Fibroblast of skin of scalp (primary cell): Measurements from ENCODE around the gene HNRNPK. TPM values are rescaled to one million over a fixed set of nuclear protein-coding genes. Genes with fewer than 3 reads are reported as not detected.

Experiments
- DNase-seq: peaks from one replicate; pipeline ENCODE4 v3.0.0-alpha.2; 2013
- polyA plus RNA-seq, 2 experiments: library from polyadenylated mRNA; unstranded; fragments of 120-200 nt; gene quantifications; one replicate each; pipeline ENCODE4 v1.2.1, GENCODE V29; 2013; ENCODE audit not compliant: insufficient read length in 2 of 2

Gene HNRNPK
- 556 TPM for polyA plus RNA-seq (2013, experiment 1 of 2; ENCODE audit: insufficient read length)
- polyA plus RNA-seq (2013, experiment 2 of 2; ENCODE audit: insufficient read length): 536 TPM

DNA sequence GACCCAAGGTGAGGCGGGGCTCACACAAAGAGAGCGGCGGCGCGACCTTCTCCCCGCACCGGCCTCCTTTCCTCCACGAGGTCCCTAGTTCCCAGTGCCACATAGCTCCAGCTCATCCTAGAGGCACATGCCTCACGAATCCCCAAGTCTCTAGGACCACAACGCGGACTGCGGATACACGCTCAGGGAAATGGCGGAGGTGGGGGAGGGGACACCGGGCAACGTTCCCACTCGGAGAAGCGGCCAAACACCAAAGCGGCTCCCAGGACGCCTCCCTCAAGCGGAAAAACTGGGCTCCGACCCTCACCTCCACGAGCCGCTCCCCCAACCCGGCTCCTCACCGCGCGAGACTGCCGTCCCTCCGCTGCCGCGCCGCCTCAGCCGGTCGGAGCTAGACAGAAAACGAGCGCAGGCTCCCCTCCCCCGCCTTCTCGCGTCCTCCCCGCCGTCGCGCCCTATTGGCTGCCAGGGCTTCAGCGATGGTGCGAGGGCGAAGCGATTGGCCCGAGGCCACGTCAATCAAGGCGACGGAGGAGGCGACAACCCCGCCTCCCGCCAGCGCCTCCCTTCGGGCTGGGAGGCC is at the start of gene HNRNPK:
TSS of gene HNRNPK (minus strand) at position 404 of the 583 bp plus-strand sequence. CDS start 1,963 bp downstream, outside the sequence.
- peak; percentile 99 for DNase-seq

GRCh38 chr9:84027201-84027600 is 47.2 kb upstream of the HNRNPK start:
- no peak for DNase-seq

GRCh38 chr9:84024041-84024575 is 44.1 kb upstream of the HNRNPK start:
- DNase-seq: no peak

GRCh38 chr9:84007662-84008061 is 27.6 kb upstream of the HNRNPK start:
- DNase-seq: no peak

- no peak for DNase-seq
Measured at GRCh38 chr9:84003246-84003645, 23.2 kb upstream of the HNRNPK start.

- no peak for DNase-seq
Measured at GRCh38 chr9:84002344-84002743, 22.3 kb upstream of the HNRNPK start.

DNA sequence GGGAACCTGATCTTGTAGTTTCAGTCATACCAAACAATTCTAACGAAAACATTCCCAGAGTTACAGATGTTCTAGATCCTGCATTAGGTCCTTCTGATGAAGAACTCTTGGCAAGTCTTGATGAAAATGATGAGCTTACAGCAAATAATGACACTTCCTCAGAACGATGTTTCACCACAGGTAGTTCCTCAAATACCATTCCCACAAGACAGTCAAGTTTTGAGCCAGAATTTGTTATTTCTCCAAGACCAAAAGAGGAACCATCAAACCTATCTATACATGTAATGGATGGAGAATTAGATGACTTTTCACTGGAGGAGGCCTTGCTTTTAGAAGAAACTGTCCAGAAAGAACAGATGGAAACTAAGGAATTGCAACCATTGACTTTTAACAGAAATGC is 21.6 kb upstream of the HNRNPK start:
- no peak for DNase-seq

DNA sequence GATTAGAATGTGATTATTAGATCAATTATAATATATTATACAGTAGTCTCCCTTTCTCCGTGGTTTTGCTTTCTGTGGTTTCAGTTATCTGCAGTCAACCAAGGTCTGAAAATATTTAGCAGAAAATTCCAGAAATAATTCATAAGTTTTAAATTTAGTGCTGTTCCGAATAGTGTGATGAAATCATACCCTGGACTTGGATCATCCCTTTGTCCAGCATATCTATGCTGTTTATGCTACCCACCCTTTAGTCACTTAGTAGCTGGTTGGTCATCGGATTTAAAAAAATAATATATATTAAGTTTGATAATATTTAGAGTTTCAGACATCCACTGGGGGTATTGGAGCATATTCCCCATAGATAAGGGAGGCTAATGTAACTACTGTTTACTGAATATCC is 20.2 kb upstream of the HNRNPK start:
- peak; percentile 87 for DNase-seq

GRCh38 chr9:83999141-83999918 is 19.3 kb upstream of the HNRNPK start:
- no peak for DNase-seq

- no peak for DNase-seq
Measured at GRCh38 chr9:83996126-83996525, 16.1 kb upstream of the HNRNPK start.

DNA sequence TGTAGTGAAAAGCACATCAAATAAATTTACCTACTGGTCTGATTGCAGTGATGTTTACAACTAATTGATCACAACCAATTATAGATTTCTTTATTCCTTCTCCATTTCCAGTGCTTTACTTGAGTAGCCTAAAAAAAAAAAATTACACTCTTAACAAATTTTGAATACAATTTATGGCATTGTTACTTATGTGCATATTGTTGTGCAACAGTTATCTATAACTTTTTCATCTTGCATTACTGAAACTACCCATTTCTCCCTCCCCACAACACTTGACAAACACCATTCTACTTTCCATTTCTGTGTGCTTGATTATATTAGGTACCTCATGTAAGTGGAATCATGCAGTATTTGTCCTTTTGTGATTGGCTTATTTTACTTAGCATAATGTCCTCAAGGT is 12.9 kb upstream of the HNRNPK start:
- DNase-seq: no peak

GRCh38 chr9:83992407-83992806 is 12.4 kb upstream of the HNRNPK start:
- DNase-seq: no peak

GRCh38 chr9:83991355-83991754 is 11.3 kb upstream of the HNRNPK start:
- no peak for DNase-seq

DNA sequence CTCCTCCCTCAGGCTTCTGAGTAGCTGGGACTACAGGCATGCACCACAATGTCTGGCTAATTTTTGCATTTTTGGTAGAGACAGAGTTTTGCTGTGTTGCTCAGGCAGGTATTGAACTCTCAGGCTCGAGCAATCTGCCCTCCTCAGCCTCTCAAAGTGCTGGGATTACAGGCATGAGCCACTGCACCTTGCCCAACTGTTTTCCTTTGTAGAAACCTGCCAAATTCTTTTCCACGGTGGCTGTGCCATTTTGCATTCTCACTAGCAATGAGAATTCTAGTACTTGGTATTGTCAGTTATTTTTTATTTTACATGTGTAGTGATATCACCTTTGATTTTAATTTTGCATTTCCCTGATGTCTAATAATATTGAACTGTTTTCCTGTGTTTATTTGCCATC is 8.4 kb upstream of the HNRNPK start:
- DNase-seq: no peak

DNA sequence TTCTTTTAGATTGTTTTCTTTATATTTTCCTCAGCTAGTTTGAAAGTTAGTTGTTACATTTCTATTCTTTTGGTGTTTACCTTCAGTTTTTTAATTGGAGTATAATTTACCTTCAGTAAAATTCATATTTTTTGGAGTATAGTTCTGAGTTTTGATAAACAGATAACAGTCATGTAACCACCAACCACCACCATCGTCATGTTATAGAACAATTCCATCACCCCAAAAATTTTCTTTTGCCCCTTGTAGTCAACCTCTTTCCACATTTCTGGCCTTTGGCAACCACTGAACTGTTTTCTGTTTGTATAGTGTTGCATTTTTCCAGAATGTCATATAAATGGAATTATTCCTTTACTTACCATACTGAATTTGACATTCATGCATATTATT is 7.4 kb upstream of the HNRNPK start:
- no peak for DNase-seq

- DNase-seq: peak; percentile 22
Measured at GRCh38 chr9:83986765-83987401, 6.9 kb upstream of the HNRNPK start.

GRCh38 chr9:83986195-83986594 is 6.2 kb upstream of the HNRNPK start:
- DNase-seq: no peak

DNA sequence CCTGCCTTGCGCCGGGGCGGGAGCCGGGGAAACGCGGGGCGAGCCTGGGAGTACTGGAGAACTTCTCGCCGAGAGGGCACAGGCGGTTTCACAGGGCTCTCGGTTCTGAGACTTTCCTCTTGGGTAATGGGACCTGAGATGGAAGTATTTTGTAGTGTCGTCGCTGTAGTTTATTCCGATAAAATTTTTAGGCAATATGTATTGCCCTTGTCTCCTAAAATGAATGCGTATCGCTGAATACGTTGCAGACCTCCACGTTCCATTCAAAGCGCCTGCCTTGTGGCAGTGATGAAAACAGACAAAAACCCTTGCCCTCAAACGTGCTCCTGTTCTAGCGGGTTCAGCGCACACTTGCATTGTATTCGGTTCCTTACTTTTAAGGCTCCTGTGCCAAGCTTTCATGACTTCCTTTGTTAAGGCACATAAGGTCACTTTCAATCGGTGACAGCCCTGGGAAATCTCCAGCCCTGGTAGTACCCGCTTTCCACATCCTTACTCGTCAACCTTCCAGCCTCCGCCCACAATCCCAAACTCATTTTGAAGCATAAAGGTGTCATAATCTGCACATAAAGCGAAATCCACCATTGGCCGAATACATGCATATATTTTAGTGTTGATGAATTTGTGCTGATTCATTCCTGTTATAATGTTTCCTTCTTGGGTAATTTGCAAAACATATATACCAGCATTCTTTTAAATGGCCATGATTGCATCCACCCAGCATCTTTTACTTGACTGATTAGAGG is 1.3 kb upstream of the HNRNPK start:
- DNase-seq: peak; percentile 52

GRCh38 chr9:83980395-83981125 is 545 bp upstream of the HNRNPK start, which contains the start of gene RMI1:
TSS of gene RMI1 (plus strand) at chr9:83980805. CDS start at chr9:84000987, 20,182 bp downstream.
- DNase-seq: peak; percentile 99

GRCh38 chr9:83978992-83979811 is 813 bp downstream of the HNRNPK start:
- peak; percentile 87 for DNase-seq

DNA sequence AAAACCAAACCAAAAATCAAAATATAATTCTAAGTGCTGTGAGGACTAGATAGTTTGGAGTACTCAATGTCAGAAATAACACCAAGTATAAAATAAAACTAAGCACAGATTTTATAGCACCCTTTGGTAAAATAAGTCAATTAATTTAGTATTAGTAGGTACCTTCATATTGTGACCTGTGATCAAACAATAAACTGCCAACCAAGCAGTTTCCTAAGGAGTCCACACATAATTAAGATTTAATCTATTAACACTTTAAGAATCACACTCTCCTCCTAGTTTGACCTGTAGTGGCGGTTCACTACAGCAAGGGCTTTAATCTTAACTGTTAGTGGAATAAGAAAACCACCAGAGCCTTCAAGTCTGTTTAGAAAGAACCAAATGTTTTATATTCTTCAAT is 2.8 kb downstream of the HNRNPK start:
- no peak for DNase-seq
